Endometrial microvascular endothelial cells (primary cell): ENCODE measurements around the gene SHC2. TPM values are rescaled to one million over a fixed set of nuclear protein-coding genes. Genes with fewer than 3 reads are reported as not detected.

ENCODE experiments used
- in situ Hi-C: cut with HindIII; loops from 2 replicates; pipeline ENCODE4 v1.10.0; 2017; ENCODE audit warnings: low sequenced_read_pairs, low pct_unique_long_range_greater_than_20kb; ENCODE audit errors: inconsistent ontology term
- total RNA-seq: library from RNA; depleted of rRNA; stranded (reverse); fragments of >200 nt; gene quantifications from one replicate; pipeline ENCODE4 v1.2.3, GENCODE V29; 2015; ENCODE audit errors: inconsistent ontology term

Gene SHC2
- total RNA-seq, 1 donor from 2014 or later = 0.37 TPM

GRCh38 chr19:369876-370275 lies 91.0 kb downstream of the SHC2 start:
- in situ Hi-C loops = no loop called here

DNA sequence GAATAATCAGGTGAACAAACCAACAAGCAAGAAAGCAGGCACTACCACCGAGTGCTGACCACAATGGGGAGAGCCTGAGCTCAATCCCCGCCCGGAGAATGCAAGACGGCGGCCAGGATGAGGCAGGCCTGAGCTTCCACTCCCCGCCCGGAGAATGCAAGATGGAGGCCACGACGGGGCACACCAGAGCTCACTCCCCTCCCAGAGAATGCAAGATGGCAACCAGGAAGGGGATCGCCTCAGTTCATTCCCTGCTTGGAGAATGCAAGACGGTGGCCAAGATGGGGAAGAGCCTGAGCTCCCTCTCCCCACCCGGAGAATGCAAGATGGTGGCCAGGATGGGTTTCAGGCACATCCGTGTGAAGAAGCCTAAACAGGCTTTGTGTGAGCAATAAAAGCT lies 91.6 kb downstream of the SHC2 start:
- in situ Hi-C loops = no loop called here

GRCh38 chr19:368630-369024 lies 92.2 kb downstream of the SHC2 start:
- in situ Hi-C loops = no loop called here

- in situ Hi-C loops = no loop called here
Observed at GRCh38 chr19:367963-368629, 92.7 kb downstream of the SHC2 start.

DNA sequence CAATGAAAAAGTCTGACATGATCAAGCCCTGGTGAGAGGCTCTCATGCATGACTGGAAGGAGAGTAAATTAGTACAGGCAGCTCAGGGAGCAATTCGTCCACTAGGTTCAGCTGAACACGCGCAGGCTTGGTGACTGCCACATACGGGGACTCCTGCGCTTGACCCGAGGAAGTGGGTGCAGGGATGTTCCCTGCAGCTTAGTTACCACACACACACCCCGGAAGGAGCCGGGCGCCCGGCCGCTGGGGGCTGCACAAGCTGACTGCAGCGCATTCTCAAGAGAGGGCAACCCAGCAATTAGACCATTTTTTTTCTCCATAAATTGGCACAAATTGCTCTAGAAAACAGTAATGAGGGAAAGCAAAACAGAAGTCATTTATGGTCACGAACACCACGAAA lies 93.3 kb downstream of the SHC2 start:
- in situ Hi-C loops = no loop called here

DNA sequence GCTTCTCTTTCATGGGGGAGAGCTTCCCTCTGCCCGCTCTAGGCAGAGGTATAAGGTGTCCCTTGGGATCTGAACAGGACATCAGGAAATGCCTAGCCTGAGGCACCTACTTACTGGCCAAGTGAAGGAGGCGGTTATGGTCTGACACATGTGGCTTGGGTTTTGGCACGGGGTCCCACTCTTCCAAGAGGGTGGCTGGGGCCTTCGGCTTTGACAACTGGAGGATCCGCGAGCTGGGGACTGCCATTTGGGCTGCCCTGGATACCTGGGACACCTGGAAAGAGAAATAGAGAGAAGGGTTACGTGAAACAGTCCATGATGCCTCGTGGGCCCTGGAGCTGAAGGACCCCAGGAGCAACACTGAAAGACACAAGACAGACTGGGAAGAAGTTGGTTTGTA lies 93.9 kb downstream of the SHC2 start:
- in situ Hi-C loops = no loop called here

Other genes with a start within 250 kb of the SHC2 start
- 98.2 TPM for gene PLPP2, start 169.6 kb downstream of the SHC2 start, total RNA-seq
- gene MIER2, start 116.2 kb downstream of the SHC2 start, total RNA-seq = 37.4 TPM
- gene C2CD4C, start 51.9 kb downstream of the SHC2 start, total RNA-seq = not detected
- gene MADCAM1, start 35.5 kb upstream of the SHC2 start, total RNA-seq = not detected
- 17.6 TPM for gene TPGS1, start 46.5 kb upstream of the SHC2 start, total RNA-seq
- gene CDC34, start 70.7 kb upstream of the SHC2 start, total RNA-seq = 84.7 TPM
- not detected for gene GZMM, start 83.0 kb upstream of the SHC2 start, total RNA-seq
- 537 TPM for gene BSG, start 111.6 kb upstream of the SHC2 start, total RNA-seq
- 0.37 TPM for gene HCN2, start 128.8 kb upstream of the SHC2 start, total RNA-seq
- 25.9 TPM for gene POLRMT, start 172.5 kb upstream of the SHC2 start, total RNA-seq
- not detected for gene FGF22, start 178.8 kb upstream of the SHC2 start, total RNA-seq
- gene RNF126, start 202.2 kb upstream of the SHC2 start, total RNA-seq = 136 TPM
- gene FSTL3, start 215.4 kb upstream of the SHC2 start, total RNA-seq = 55.0 TPM
- not detected for gene PRSS57, start 234.4 kb upstream of the SHC2 start, total RNA-seq
- gene PALM, start 247.9 kb upstream of the SHC2 start, total RNA-seq = not detected